SIG-M5 (cell line): ENCODE results near the gene MS4A8.
"Not testable (repeated sequence)": the region's sequence is repeated elsewhere in the genome, so short reads cannot be mapped to it uniquely, and the experiment has no call there.

Experiments used
- DNase-seq: peaks from one replicate; lab custom pipeline; 2025; lab: John Stamatoyannopoulos, UW

Gene MS4A8

GRCh38 chr11:60725592-60725991 lies 26.2 kb downstream of the MS4A8 start:
- DNase-seq: no peak

DNA sequence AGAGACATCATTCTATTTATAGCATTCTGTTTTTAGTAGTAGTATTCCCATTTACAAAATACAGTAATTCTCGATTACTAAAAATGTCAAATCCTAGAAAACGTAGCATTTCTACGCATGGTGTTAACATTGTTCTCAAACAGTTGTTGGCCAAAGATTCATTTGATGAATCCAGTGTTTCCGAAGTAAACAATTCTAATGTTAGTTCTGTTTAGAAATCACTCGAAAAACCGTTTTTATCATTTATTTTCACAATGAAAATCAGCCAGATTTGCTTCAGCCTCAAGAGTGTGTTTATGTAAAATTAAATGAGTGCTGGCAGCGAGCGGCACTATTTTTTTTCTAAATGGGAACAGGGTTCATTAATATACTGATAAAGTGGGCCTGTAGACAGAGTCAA lies 32.2 kb downstream of the MS4A8 start:
- no peak for DNase-seq

- DNase-seq: no peak
These were observed 34.9 kb downstream of the MS4A8 start for GRCh38 chr11:60734279-60734678.

DNA sequence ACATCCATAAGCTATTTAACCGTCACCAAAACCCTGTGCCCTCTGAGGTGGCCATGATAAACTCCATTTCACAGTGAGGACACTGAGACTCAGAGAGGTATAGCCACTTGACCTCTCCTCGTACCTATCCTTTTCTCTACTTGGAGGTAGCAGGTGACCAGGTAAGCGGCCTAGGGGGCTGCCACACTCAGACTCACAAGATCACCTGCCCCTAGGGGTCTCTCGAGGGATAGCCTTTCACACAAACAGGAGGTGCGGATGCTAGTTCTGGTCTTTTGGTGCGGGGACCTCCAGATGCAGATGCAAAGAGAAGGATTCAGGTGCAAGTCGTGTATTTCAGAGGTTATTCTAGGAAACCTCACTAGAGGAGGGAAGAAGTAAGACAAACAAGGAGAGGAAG lies 39.7 kb downstream of the MS4A8 start:
- no peak for DNase-seq

GRCh38 chr11:60740573-60740972 lies 41.2 kb downstream of the MS4A8 start:
- no peak for DNase-seq

DNA sequence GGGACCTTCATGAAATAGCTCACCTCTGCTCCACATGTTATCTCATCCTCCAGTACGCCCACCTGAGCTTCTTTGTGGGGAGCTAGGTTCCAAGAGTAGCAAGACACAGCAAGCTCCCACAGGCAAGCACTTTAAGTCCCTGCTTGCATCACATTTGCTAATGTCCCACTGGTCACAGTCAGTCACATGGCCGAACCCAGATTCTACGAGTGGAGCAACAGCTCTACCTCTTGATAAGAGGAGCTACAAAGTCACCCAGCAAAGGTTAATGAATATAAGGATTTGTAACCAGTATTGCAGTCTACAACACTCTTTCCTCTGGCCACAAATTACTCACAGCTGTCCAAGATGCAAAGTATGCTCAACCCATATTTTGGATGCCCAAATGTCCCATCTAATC lies 42.0 kb downstream of the MS4A8 start:
- no peak for DNase-seq

- no peak for DNase-seq
These were observed 43.6 kb downstream of the MS4A8 start for GRCh38 chr11:60743058-60743457.

DNA sequence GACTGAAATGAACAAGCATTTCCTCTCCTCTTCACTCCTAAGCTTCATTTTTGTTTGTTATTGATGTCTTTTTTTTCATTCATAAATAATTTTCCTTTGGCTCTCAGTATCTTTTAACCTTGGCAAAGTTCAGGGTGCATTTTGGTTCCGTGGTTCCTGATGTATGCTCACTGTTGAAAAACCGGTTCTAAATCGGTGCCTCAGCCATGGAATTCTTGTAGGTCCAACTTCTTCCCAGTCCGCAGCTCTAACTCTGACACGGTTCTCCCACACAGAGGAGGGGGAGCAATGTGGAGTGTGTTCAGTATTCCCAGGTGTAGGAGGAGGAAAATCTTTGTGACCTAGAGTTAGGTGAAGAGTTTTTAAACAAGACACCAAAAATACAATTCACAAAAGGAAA lies 44.7 kb downstream of the MS4A8 start:
- no peak for DNase-seq

DNA sequence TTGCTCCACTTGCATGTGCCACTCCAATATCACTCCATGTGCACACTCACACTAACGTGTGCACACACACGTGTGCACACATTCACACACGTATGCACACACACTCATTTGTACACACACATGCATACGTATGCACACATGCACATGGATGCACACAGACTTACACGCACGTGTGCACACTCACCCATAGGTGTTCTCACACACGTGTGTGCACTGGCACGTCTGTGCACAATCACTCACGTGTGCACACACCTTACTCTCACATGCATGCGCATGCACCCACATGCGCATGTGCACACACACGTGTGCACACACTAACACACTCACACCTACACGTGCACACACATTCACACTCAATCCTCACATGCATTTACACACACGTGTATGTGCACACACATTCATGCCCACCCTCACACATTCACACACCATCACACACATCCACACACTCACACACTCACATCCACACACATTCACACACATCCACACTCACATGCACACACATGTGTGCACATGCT lies 48.0 kb downstream of the MS4A8 start:
- DNase-seq: no peak

- DNase-seq: no peak
These were observed 48.8 kb downstream of the MS4A8 start for GRCh38 chr11:60748225-60748624.

GRCh38 chr11:60748821-60749220 lies 49.4 kb downstream of the MS4A8 start:
- DNase-seq: no peak

DNA sequence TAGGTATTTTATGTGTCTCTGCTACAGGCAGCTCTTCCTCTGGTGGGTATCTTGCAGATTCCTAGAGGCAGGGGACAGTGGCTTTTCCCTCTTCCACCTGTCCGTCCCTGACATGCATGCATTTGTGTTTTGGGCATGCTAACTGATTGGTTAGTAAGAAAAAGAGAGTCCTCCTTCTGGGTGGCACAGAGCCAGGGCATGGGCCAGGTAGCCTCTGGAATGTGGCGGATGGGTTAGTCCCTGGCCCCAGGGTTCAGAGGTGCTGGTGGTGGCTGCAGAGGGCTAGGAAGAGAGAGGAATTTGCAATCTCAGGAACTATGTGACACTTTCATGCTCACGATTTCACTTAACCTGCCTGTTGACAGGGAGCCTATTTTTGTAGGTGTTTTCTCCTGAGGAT lies 51.5 kb downstream of the MS4A8 start:
- no peak for DNase-seq

DNA sequence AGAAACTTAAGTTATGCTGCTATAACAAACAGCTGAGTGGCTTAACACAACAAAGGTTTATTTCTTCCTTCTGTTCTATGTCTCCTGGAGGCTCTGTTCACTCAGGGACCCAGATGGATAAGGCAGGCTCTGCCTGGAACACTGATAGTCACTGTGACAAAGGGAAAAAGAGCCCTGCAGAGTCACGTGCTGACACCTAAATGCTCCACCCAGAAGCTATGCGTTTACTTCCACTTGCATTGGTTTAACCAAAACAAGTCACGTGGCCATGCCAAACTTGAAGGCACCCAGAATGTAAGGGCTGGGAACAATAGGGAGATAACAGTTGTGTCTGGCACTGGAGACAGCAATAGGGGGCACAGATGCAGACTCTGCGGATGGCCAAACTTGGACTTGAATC lies 53.9 kb downstream of the MS4A8 start:
- no peak for DNase-seq

DNA sequence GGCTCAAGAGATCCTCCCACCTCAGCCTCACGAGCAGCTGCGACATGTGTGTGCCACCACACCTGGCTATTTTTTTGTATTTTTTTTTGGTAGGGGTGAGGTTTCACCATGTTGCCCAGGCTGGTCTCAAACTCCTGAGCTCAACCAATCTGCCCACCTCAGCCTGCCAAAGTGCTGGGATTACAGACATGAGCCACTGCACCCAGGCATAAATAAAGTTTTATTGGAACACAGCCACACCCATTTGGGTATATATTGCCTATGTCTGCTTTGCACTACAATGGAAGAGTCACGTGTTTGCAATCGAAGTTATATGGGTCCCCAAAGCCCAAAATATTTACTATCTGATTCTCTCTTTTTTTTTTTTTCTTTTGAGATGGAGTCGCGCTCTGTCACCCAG lies 55.5 kb downstream of the MS4A8 start:
- DNase-seq: no peak

GRCh38 chr11:60756307-60757032 lies 57.1 kb downstream of the MS4A8 start, which contains the start of gene MS4A15:
Gene MS4A15, plus strand, starts transcription at chr11:60756867. Its CDS starts 6,867 bp downstream, at chr11:60763734.
- DNase-seq: no peak

- no peak for DNase-seq
These were observed 57.9 kb downstream of the MS4A8 start for GRCh38 chr11:60757231-60757800.

GRCh38 chr11:60758671-60759070 lies 59.3 kb downstream of the MS4A8 start:
- not testable (repeated sequence) for DNase-seq

DNA sequence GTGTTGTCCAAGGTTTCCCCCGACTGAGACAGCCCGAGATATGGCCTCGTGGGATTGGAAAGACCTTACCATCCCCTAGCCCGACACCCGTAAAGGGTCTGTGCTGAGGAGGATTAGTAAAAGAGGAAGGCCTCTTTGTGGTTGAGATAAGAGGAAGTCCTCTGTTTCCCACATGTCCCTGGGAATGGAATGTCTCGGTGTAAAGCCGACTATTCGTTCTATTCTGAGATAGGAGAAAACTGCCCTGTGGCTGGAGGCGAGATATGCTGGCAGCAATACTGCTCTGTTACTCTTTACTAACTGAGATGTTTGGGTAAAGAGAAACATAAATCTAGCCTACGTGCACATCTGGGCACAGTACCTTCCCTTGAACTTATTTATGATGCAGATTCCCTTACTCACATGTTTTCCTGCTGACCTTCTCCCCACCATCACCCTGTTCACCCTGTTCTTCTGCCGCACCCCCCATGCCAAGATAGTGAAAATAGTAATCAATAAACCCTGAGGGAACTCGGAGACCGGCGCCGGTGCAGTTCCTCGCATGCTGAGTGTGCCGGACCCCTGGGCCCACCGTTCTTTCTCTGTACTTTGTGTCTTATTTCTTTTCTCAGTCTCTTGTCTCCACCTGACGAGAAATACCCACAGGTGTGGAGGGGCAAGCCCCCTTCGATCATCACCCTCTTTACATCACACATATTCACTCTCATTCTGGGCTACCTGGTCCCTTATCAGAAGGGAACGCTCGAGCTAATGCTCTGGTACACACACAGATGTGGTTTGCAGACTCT lies 60.2 kb downstream of the MS4A8 start:
- DNase-seq: not testable (repeated sequence)

GRCh38 chr11:60761436-60762190 lies 62.2 kb downstream of the MS4A8 start:
- DNase-seq: no peak

- no peak for DNase-seq
These were observed 63.7 kb downstream of the MS4A8 start for GRCh38 chr11:60762851-60763691.

DNA sequence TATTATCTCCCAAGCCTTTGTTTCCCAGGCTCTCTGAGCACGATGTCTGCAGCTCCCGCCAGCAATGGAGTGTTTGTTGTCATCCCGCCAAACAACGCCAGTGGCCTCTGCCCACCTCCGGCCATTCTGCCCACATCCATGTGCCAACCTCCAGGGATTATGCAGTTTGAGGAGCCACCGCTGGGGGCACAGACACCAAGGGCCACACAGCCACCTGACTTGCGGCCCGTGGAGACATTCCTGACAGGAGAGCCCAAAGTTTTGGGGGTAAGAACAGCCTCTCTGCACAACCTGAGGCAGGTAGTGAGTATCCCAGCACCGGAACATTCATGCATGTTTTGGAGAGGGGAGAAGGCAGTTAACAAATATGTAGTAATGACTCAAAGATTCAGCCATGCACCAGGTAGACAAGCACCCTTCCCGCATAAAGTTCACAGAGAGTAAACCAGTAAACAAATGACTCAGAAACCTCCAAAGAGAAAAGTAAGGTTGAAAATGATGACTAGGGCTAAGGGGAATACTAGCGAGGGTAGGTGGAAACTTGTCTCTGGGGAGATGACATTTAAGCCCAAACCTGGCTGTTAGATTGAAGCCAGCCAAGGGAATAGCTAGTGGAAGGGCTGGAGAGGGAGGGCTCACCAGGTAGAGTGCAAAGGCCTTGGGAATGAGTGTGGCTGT lies 64.4 kb downstream of the MS4A8 start:
- no peak for DNase-seq
